Neuronal stem cell (in vitro differentiated cells): ENCODE data around the gene MEIKIN.

Experiments used
- DNase-seq: peaks from one replicate; pipeline ENCODE4 v3.0.0-alpha.2; 2013; ENCODE audit warnings: low spot score
- H2AFZ ChIP-seq: one replicate; pipeline ENCODE4 v1.6.1; 2013; ENCODE audit warnings: mild to moderate bottlenecking, low read length, inconsistent platforms
- H2AK5ac ChIP-seq: 2 replicates; pipeline ENCODE4 v1.6.1; 2013; ENCODE audit warnings: low read depth, mild to moderate bottlenecking, inconsistent platforms, low read length, moderate library complexity, mixed read lengths
- H2BK120ac ChIP-seq: 2 replicates; pipeline ENCODE4 v1.6.1; 2013; ENCODE audit warnings: low read depth, mild to moderate bottlenecking, inconsistent platforms, low read length, moderate library complexity, mixed read lengths
- H2BK12ac ChIP-seq: one replicate; pipeline ENCODE4 v1.6.1; 2013; ENCODE audit warnings: low read length, inconsistent platforms
- H2BK15ac ChIP-seq: 2 replicates; pipeline ENCODE4 v1.6.1; 2013; ENCODE audit warnings: mild to moderate bottlenecking, low read length, inconsistent platforms, mixed read lengths
- H2BK5ac ChIP-seq: one replicate; pipeline ENCODE4 v1.6.1; 2013; ENCODE audit warnings: inconsistent platforms, mild to moderate bottlenecking, low read length, moderate library complexity
- H3K14ac ChIP-seq: one replicate; pipeline ENCODE4 v1.6.1; 2013; ENCODE audit warnings: low read length, inconsistent platforms
- H3K18ac ChIP-seq: 2 replicates; pipeline ENCODE4 v1.6.1; 2013; ENCODE audit warnings: low read length, inconsistent platforms
- H3K23ac ChIP-seq: 2 replicates; pipeline ENCODE4 v1.6.1; 2013; ENCODE audit warnings: low read depth, mild to moderate bottlenecking, mixed read lengths, low read length, inconsistent platforms; ENCODE audit not compliant: poor library complexity
- H3K27ac ChIP-seq: replicated peaks from 3 replicates; pipeline ENCODE4 v1.5.1; 2013; ENCODE audit warnings: low read length, inconsistent platforms
- H3K27me3 ChIP-seq, 3 experiments: 2 replicates each; pipeline ENCODE4 v1.6.1; 2013; ENCODE audit warnings: low read length in 3 of 3, mild to moderate bottlenecking in 2 of 3, inconsistent platforms in 1 of 3, low read depth in 1 of 3, mixed read lengths in 1 of 3, moderate library complexity in 1 of 3; ENCODE audit not compliant: control insufficient read depth in 3 of 3, insufficient read depth in 3 of 3
- H3K36me3 ChIP-seq, 2 donors: replicated peaks in 1 of 2; 2 replicates each; pipeline ENCODE4 v1.6.1; 2013; ENCODE audit warnings: low read length in 2 of 2; ENCODE audit not compliant: control insufficient read depth in 2 of 2, insufficient read depth in 2 of 2
- H3K4ac ChIP-seq: 2 replicates; pipeline ENCODE4 v1.6.1; 2013; ENCODE audit warnings: inconsistent platforms, mild to moderate bottlenecking, low read length, moderate library complexity
- H3K4me1 ChIP-seq, 2 donors: 1 replicate in 1 of 2; 2 replicates in 1 of 2; pipeline ENCODE4 v1.6.1; 2013; ENCODE audit warnings: low read length in 2 of 2, low read depth in 1 of 2; ENCODE audit not compliant: control insufficient read depth in 2 of 2, insufficient read depth in 1 of 2
- H3K4me2 ChIP-seq: one replicate; pipeline ENCODE4 v1.6.1; 2013; ENCODE audit warnings: mild to moderate bottlenecking, low read length, inconsistent platforms; ENCODE audit not compliant: insufficient read depth, poor library complexity, severe bottlenecking
- H3K4me3 ChIP-seq, 2 donors: 2 replicates each; pipeline ENCODE4 v1.5.1; 2013; ENCODE audit warnings: low read length in 2 of 2, mild to moderate bottlenecking in 2 of 2, inconsistent platforms in 1 of 2, moderate library complexity in 1 of 2
- H3K79me1 ChIP-seq: one replicate; pipeline ENCODE4 v1.6.1; 2013; ENCODE audit warnings: low read depth, mild to moderate bottlenecking, inconsistent platforms, low read length, moderate library complexity
- H3K9ac ChIP-seq: one replicate; pipeline ENCODE4 v1.6.1; 2013; ENCODE audit warnings: mild to moderate bottlenecking, low read depth, low read length, inconsistent platforms; ENCODE audit not compliant: poor library complexity
- H3K9me3 ChIP-seq, 2 donors: replicated peaks in 1 of 2; 2 replicates each; pipeline versions ENCODE3 to v1.6.1; 2013; ENCODE audit warnings: low read length in 2 of 2, mild to moderate bottlenecking in 2 of 2, inconsistent platforms in 1 of 2, low read depth in 1 of 2, mixed read lengths in 1 of 2, moderate library complexity in 1 of 2; ENCODE audit not compliant: control insufficient read depth in 2 of 2, insufficient read depth in 1 of 2
- H4K8ac ChIP-seq: one replicate; pipeline ENCODE4 v1.6.1; 2013; ENCODE audit warnings: low read depth, mild to moderate bottlenecking, inconsistent platforms, low read length, moderate library complexity
- H4K91ac ChIP-seq: one replicate; pipeline ENCODE4 v1.6.1; 2013; ENCODE audit warnings: low read length, low read depth, mild to moderate bottlenecking, inconsistent platforms; ENCODE audit not compliant: poor library complexity
- WGBS, 2 donors: extraction: QIAGEN DNeasy Blood & Tissue Kit; methylation state at CpG; one replicate each; pipeline ENCODE4 v1.1.7; 2013; ENCODE audit warnings: missing lambda C conversion rate in 2 of 2, mixed read lengths in 1 of 2; ENCODE audit not compliant: insufficient read length in 2 of 2, insufficient replicate concordance in 1 of 2; ENCODE audit errors: extremely low coverage in 2 of 2; 5-methylcytosine and 5-hydroxymethylcytosine counted together

The MEIKIN gene

DNA sequence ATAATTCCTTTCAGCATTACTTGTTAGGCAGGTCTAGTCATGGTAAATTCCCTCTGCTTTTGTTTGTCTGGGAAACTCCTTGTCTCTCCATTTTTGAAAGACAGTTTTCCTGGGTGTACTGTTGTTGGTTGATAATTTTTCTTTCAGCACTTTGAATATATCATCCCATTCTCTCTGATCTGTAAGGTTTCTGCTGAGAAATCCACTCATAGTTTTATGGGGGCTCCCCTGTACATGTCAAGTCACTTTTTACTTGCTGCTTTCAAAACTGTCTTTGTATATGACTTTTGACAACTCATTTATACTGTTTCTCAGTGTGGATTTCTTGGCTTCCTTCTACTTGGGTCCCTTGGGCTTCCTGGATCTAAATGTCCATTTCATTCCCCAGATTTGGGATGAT is 16.5 kb downstream of the MEIKIN start:
- Histone ChIP-seq H3K27me3 (no peaks in the 10 kb centered on the region), H2BK15ac (no peak overlapping the region), H3K14ac (no peak overlapping the region), H3K4me3 (no peak overlapping the region), H3K23ac (no peak overlapping the region), H4K91ac (no peak overlapping the region), H3K27ac (no peak overlapping the region), H3K4me1 (no peaks in the 10 kb centered on the region), H3K4me2 (no peak overlapping the region), H3K9ac (no peak overlapping the region), H2BK120ac (no peak overlapping the region), H2AK5ac (no peak overlapping the region), H3K36me3 (no peaks in the 10 kb centered on the region), H3K4ac (no peak overlapping the region), H2BK12ac (no peak overlapping the region), H2AFZ (no peak overlapping the region), H2BK5ac (no peak overlapping the region), H3K9me3 (no peaks in the 10 kb centered on the region), H3K18ac (no peak overlapping the region), H4K8ac (no peak overlapping the region), H3K79me1 (no peaks in the 10 kb centered on the region)
- DNase-seq, result no peak

DNA sequence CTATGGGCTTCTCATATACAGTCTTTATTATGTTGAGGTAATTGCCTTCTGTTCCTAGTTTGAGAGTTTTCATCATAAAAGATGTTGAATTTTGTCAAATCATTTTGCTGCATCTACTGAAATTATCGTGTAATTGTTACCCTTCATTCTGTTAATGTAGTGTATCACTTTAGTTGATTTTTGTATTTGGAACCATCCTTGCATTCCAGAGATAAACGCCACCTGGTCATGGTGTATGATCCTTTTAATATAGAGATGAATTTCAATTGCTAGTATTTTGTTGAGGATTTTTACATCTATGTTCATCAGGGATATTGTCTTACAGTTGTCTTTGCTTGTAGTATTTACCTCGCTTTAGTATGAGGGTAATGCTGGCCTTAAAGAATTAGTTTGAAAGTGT is 19.3 kb downstream of the MEIKIN start:
- no peak overlapping the region for H3K4me2 ChIP-seq
- no peak overlapping the region for H2AK5ac ChIP-seq
- H3K27me3 ChIP-seq, result no peaks in the 10 kb centered on the region

GRCh38 chr5:131916481-131916880 is 29.0 kb downstream of the MEIKIN start:
- Histone ChIP-seq H2AK5ac (no peak overlapping the region), H3K36me3 (no peaks in the 10 kb centered on the region), H3K14ac (no peak overlapping the region), H3K27me3 (no peaks in the 10 kb centered on the region), H4K91ac (no peak overlapping the region), H3K9me3 (no peaks in the 10 kb centered on the region), H2AFZ (no peak overlapping the region), H3K27ac (no peak overlapping the region), H3K79me1 (no peaks in the 10 kb centered on the region), H4K8ac (no peak overlapping the region), H2BK120ac (no peak overlapping the region), H3K18ac (no peak overlapping the region), H2BK12ac (no peak overlapping the region), H2BK5ac (no peak overlapping the region), H3K4me2 (no peak overlapping the region), H3K9ac (no peak overlapping the region), H2BK15ac (no peak overlapping the region), H3K4me3 (no peak overlapping the region), H3K4ac (no peak overlapping the region), H3K4me1 (no peaks in the 10 kb centered on the region), H3K23ac (no peak overlapping the region)
- no CpG with 5 or more reads among the region's 2 CpGs for whole genome bisulfite sequencing, 2 donors
- no peak for DNase-seq

More for the DNA sequence above, 19.3 kb downstream of the MEIKIN start:
- Histone ChIP-seq H2BK120ac (no peak overlapping the region), H3K9me3 (no peaks in the 10 kb centered on the region), H3K27ac (no peak overlapping the region), H2BK5ac (no peak overlapping the region), H3K4ac (no peak overlapping the region), H2AFZ (no peak overlapping the region), H3K4me1 (no peaks in the 10 kb centered on the region), H3K18ac (no peak overlapping the region), H3K36me3 (no peaks in the 10 kb centered on the region), H3K9ac (no peak overlapping the region), H3K79me1 (no peaks in the 10 kb centered on the region), H2BK15ac (no peak overlapping the region), H4K8ac (no peak overlapping the region), H3K4me3 (no peak overlapping the region), H3K14ac (no peak overlapping the region), H2BK12ac (no peak overlapping the region), H4K91ac (no peak overlapping the region), H3K23ac (no peak overlapping the region)
- no peak for DNase-seq
- WGBS, 2 donors, result no CpG with 5 or more reads among the region's 3 CpGs

DNA sequence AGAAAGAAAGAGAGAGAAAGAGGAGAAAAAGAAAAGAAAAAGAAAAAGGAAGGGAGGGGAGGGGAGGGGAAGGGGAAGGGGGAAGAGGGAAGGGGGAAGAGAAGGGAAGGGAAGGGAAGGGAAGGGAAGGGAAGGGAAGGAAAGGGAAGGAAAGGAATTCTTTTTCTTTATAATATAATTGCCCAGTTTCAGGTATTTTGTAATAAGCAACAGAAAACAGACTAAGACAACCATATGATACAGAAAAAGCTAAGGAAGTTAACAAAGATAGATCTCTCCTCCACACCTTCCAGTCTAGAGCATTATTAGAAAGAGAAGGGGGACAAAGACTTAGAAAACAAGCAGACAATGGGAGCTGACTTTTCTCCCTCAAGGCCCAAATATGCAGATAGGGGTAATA is 31.0 kb downstream of the MEIKIN start:
- DNase-seq, result no peak
- H3K27ac ChIP-seq, result no peak overlapping the region

More for the DNA sequence above, 31.0 kb downstream of the MEIKIN start:
- no peak overlapping the region for H2BK5ac ChIP-seq
- H3K23ac ChIP-seq, result no peak overlapping the region
- H3K9ac ChIP-seq, result no peak overlapping the region
- H3K4me2 ChIP-seq, result no peak overlapping the region
- H4K8ac ChIP-seq, result no peak overlapping the region
- no peak overlapping the region for H2AK5ac ChIP-seq
- H3K18ac ChIP-seq, result no peak overlapping the region
- no peak overlapping the region for H4K91ac ChIP-seq
- H3K4me1 ChIP-seq, result no peaks in the 10 kb centered on the region
- no peaks in the 10 kb centered on the region for H3K27me3 ChIP-seq
- no peak overlapping the region for H2BK15ac ChIP-seq
- no peak overlapping the region for H3K4ac ChIP-seq
- no peaks in the 10 kb centered on the region for H3K79me1 ChIP-seq
- H3K9me3 ChIP-seq, result no peaks in the 10 kb centered on the region
- H3K4me3 ChIP-seq, result no peak overlapping the region
- no peaks in the 10 kb centered on the region for H3K36me3 ChIP-seq
- H3K14ac ChIP-seq, result no peak overlapping the region
- H2BK120ac ChIP-seq, result no peak overlapping the region
- no peak overlapping the region for H2BK12ac ChIP-seq
- H2AFZ ChIP-seq, result no peak overlapping the region
